22Rv1 (cell line): ENCODE data around the gene CUTC.

Source experiments
- CTCF ChIP-seq: fragments of 450-650 bp; IDR thresholded peaks from 2 replicates; pipeline ENCODE4 v1.5.1; 2017; ENCODE audit warnings: mild to moderate bottlenecking
- ZFX ChIP-seq: fragments of 450-650 bp; IDR thresholded peaks from 2 replicates; pipeline ENCODE4 v1.6.1; 2017; ENCODE audit warnings: antibody characterized with exemption, borderline replicate concordance

GRCh38 chr10:99750641-99751040 lies 18.6 kb downstream of the CUTC start:
- TF ChIP-seq CTCF = no peak
- no peak for TF ChIP-seq ZFX
